KMS-11 (cell line): ENCODE measurements around the gene MTCH1.

Experiments
- H2AFZ ChIP-seq: fragments of 200-600 bp; sonication (generic); 2 replicates; pipeline ENCODE4 v1.6.1; 2016; ENCODE audit warnings: antibody characterized with exemption, mixed run types, low read depth
- H3K27ac ChIP-seq: fragments of 200-600 bp; sonication (generic); 2 replicates; pipeline ENCODE4 v1.6.1; 2016; ENCODE audit warnings: mild to moderate bottlenecking, mixed run types
- H3K27me3 ChIP-seq: fragments of 200-600 bp; sonication (generic); 2 replicates; pipeline ENCODE4 v1.6.1; 2017; ENCODE audit warnings: mild to moderate bottlenecking, low read depth, mixed run types, moderate library complexity; ENCODE audit not compliant: insufficient read depth
- H3K36me3 ChIP-seq: fragments of 200-600 bp; sonication (generic); 2 replicates; pipeline ENCODE4 v1.6.1; 2017; ENCODE audit warnings: mild to moderate bottlenecking, mixed run types; ENCODE audit not compliant: insufficient read depth
- H3K4me1 ChIP-seq: fragments of 200-600 bp; sonication (generic); 2 replicates; pipeline ENCODE4 v1.6.1; 2016; ENCODE audit warnings: mild to moderate bottlenecking, low read depth, mixed run types; ENCODE audit not compliant: poor library complexity, severe bottlenecking
- H3K4me2 ChIP-seq: fragments of 200-600 bp; sonication (generic); 2 replicates; pipeline ENCODE4 v1.7.0; 2016; ENCODE audit warnings: mild to moderate bottlenecking, mixed run types
- H3K4me3 ChIP-seq: fragments of 200-600 bp; sonication (generic); IDR thresholded peaks from 2 replicates; pipeline ENCODE4 v1.6.1; 2017; ENCODE audit warnings: low read depth, low read length, mixed read lengths; ENCODE audit not compliant: insufficient read depth
- H3K79me2 ChIP-seq: fragments of 200-600 bp; sonication (generic); 2 replicates; pipeline ENCODE4 v1.6.1; 2016; ENCODE audit warnings: low read depth, mixed run types; ENCODE audit not compliant: insufficient read depth
- H3K9ac ChIP-seq: fragments of 200-600 bp; sonication (generic); 2 replicates; pipeline ENCODE4 v1.6.1; 2016; ENCODE audit warnings: mild to moderate bottlenecking, mixed run types
- H4K20me1 ChIP-seq: fragments of 200-600 bp; sonication (generic); 2 replicates; pipeline ENCODE4 v1.6.1; 2016; ENCODE audit warnings: mild to moderate bottlenecking, mixed run types; ENCODE audit not compliant: insufficient read depth
- CTCF ChIP-seq: fragments of 200-600 bp; sonication (generic); conservative IDR thresholded peaks from 2 replicates; pipeline ENCODE4 v1.6.1; 2017; ENCODE audit warnings: low read depth, mild to moderate bottlenecking, antibody characterized with exemption, low read length, moderate library complexity, mixed read lengths

MTCH1 gene

GRCh38 chr6:37030599-37030998, 44.6 kb upstream of the MTCH1 start:
- no peak overlapping the region for H3K4me2 ChIP-seq
- H3K27ac ChIP-seq = no peak overlapping the region
- no peak overlapping the region for H2AFZ ChIP-seq
- H3K9ac ChIP-seq = no peak overlapping the region
- H3K4me3 ChIP-seq = no peak overlapping the region
- no peaks in the 10 kb centered on the region for H4K20me1 ChIP-seq
- H3K79me2 ChIP-seq = no peaks in the 10 kb centered on the region
- H3K36me3 ChIP-seq = no peaks in the 10 kb centered on the region
- no peak for TF ChIP-seq CTCF
- peaks cover 17% of the 10 kb centered on the region for H3K4me1 ChIP-seq
- no peaks in the 10 kb centered on the region for H3K27me3 ChIP-seq

GRCh38 chr6:37029249-37029971, 43.4 kb upstream of the MTCH1 start:
- no peaks in the 10 kb centered on the region for H3K79me2 ChIP-seq
- no peak overlapping the region for H3K4me3 ChIP-seq
- H3K36me3 ChIP-seq = no peaks in the 10 kb centered on the region
- H3K27me3 ChIP-seq = no peaks in the 10 kb centered on the region
- TF ChIP-seq CTCF = peak; percentile 77
- no peaks in the 10 kb centered on the region for H4K20me1 ChIP-seq
- H3K4me1 ChIP-seq = peaks cover 29% of the 10 kb centered on the region
- no peak overlapping the region for H3K4me2 ChIP-seq
- peak overlapping the region; percentile 47; the same call in 1 of the 2 replicates for H2AFZ ChIP-seq
- H3K9ac ChIP-seq = no peak overlapping the region
- no peak overlapping the region for H3K27ac ChIP-seq

- no peak for TF ChIP-seq CTCF
- Histone ChIP-seq H3K4me1 (peaks cover 44% of the 10 kb centered on the region), H3K27me3 (no peaks in the 10 kb centered on the region), H3K27ac (no peak overlapping the region), H3K36me3 (no peaks in the 10 kb centered on the region), H2AFZ (no peak overlapping the region), H4K20me1 (no peaks in the 10 kb centered on the region), H3K9ac (no peak overlapping the region), H3K79me2 (no peaks in the 10 kb centered on the region), H3K4me2 (no peak overlapping the region), H3K4me3 (no peak overlapping the region)
Measured at GRCh38 chr6:37027811-37028469, 41.9 kb upstream of the MTCH1 start.

GRCh38 chr6:37027036-37027720, 41.2 kb upstream of the MTCH1 start:
- no peaks in the 10 kb centered on the region for H4K20me1 ChIP-seq
- no peak for TF ChIP-seq CTCF
- no peaks in the 10 kb centered on the region for H3K79me2 ChIP-seq
- no peak overlapping the region for H3K27ac ChIP-seq
- H3K4me1 ChIP-seq = peaks cover 51% of the 10 kb centered on the region
- no peak overlapping the region for H2AFZ ChIP-seq
- H3K4me2 ChIP-seq = no peak overlapping the region
- H3K27me3 ChIP-seq = no peaks in the 10 kb centered on the region
- H3K36me3 ChIP-seq = no peaks in the 10 kb centered on the region
- H3K9ac ChIP-seq = no peak overlapping the region
- H3K4me3 ChIP-seq = no peak overlapping the region
